ENCODE results near the gene ACTL9.

The ACTL9 gene

GRCh38 chr19:8684001-8684902, 14.3 kb downstream of the ACTL9 start:
- ATAC-seq (no peak), DNase-seq (no peak)

DNA sequence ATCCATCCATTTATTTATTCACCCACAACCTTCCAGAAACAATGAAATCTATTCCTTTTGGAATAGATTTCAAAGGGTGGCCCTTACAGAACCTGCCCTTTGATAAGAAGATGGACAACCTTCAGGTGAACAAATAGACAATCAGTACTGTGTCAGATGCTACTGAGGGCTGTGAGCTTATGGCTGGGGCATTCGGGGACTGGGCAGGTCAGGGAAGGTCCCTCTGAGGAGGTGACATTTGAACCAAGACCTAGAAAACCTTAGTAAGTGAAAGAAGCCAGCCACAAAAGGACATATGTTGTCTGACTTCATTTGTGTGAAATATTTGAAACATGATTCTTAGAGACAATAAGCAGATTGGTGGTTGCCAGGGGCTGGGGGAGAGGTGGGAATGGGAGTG, 15.7 kb downstream of the ACTL9 start:
- DNase-seq, result no peak
- no peak for ATAC-seq

GRCh38 chr19:8682472-8682871, 16.1 kb downstream of the ACTL9 start:
- DNase-seq, result no peak
- no peak for ATAC-seq

GRCh38 chr19:8681345-8682029, 17.1 kb downstream of the ACTL9 start:
- DNase-seq, result no peak
- ATAC-seq, result peak; percentile 4

DNA sequence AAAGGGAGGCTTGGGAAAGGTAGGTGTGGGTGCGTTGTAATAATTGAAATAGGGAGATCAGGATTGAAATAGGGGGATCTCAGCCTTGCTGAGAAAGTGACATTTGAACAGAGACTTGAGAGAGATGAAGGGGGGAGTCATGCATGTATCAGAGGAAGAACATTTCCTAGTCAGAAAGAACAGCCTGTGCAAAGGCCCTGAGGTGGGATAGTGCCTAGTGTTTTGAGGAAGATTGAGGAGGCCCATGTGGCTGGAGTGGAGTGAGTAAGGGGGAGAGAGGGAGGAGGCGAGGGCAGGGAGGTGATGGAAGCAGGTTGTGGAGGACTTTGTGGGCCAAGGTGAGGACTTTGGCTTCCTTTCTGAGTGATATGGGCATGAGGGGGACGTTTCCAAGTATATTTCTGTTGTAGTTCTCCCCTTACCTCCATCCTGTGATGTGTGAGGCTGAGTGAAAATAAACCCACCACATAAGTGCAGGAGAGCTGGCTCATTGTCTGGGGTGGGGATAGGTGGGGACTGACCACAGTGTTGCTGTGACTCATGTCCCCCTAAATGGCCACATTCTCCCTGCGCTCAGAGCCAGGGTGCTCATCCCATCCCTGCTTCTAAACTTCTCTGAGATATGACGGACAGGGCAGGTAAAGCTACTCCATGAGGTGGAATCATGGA, 17.8 kb downstream of the ACTL9 start:
- no peak for DNase-seq
- ATAC-seq, result peak; percentile 65

DNA sequence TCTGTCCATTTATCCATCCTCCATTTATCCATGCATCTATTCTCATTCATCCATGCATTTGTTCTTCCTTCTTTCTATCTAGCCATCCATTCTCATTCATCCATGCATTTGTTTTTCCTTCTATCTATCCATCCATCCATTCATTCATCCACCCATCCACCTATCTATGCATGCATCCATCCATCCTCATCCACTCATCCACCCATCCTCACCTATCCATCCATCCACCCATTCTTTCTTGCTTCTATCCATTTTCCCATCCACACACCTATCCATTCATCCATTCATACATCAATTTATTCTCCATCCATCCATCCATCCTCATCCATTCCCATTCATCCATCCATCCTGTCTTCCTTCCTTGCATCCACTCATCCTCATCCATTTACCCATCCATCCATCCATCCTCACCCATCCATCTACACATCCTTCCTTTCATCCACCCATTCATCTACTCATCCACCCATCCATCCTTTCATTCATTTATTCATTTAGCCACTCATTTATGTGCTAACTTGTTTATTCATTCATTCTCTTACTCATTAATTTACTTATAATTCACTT, 20.3 kb downstream of the ACTL9 start:
- ATAC-seq (no peak), DNase-seq (no peak)

GRCh38 chr19:8675066-8675465, 23.5 kb downstream of the ACTL9 start:
- no peak for DNase-seq
- ATAC-seq, result no peak

DNA sequence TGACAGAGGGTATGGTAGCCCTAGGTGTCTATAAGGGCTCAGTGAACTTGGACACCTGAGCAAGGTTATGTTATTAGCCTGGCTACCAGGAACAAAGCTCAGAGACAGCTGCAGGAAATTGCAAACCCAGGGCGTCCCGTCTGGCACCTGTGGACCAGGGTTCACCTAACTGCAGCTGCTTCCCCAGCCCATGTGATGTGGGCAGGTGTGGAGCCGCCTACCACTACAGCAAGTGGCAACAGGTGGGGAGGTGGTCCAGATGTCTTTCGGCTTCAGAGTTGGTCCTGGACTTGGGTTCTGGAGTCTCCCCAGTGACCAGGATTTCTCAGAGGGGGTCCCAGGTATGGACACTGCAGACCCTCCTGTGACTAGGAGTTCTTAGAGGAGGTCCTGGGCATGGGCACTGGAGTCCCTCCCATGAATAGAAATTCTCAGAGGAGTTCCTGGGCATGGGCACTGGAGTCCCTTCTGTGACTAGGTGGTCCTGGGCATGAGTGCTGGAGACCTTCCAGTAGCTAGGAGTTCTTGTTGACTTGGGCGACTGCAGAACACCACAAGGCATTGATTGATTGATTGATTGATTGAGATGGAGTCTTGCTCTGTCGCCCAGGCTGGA, 25.2 kb downstream of the ACTL9 start:
- ATAC-seq (no peak), DNase-seq (no peak)

GRCh38 chr19:8666814-8667405, 31.7 kb downstream of the ACTL9 start:
- DNase-seq (no peak), ATAC-seq (no peak)

- peak; percentile 75 for ATAC-seq
- DNase-seq, result peak; percentile 32
These were observed 33.0 kb downstream of the ACTL9 start for GRCh38 chr19:8665468-8666213.

- ATAC-seq, result no peak
- no peak for DNase-seq
These were observed 33.9 kb downstream of the ACTL9 start for GRCh38 chr19:8664671-8665057.

GRCh38 chr19:8663920-8664670, 34.5 kb downstream of the ACTL9 start:
- ATAC-seq (no peak), DNase-seq (peak; percentile 62)

DNA sequence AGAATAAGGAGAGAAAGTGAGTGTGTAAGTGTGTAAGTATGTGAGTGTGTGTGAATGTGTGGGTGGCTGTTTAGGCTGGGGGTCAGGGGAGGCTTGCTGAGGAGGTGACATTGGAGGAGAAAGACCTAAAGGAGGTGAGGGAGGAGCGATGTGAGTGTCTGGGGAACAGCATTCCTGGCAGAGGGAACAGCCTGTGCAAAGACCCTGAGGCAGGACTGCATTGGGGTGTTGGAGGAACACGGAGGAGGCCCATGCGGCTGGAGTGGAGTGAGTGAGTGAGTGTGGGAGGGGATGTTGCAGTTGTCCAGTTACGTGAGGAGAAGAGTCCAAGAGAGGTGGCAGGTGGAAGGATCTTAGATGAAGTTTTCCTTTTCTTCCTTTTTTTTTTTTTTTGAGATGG, 36.3 kb downstream of the ACTL9 start:
- ATAC-seq (no peak), DNase-seq (no peak)

DNA sequence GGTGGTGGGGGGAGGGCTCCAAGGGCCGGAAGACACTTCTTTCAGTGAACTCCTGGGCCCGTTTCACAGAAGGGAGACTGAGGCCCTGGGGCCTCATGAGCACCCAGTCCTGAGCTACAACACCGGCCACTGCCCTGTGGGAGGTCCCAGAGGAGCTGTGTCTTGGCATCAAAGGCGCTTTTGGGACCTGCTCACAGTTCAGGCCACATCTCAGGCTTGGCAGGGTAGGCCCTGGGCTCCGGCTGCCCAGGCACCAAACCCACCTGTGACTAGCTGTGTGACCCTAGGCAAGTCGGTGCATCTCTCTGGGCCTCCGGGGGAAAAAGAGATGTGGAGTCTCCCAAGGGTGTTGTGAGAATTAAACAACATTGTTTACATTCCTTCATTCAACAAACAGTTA, 38.7 kb downstream of the ACTL9 start:
- ATAC-seq (no peak), DNase-seq (no peak)

DNA sequence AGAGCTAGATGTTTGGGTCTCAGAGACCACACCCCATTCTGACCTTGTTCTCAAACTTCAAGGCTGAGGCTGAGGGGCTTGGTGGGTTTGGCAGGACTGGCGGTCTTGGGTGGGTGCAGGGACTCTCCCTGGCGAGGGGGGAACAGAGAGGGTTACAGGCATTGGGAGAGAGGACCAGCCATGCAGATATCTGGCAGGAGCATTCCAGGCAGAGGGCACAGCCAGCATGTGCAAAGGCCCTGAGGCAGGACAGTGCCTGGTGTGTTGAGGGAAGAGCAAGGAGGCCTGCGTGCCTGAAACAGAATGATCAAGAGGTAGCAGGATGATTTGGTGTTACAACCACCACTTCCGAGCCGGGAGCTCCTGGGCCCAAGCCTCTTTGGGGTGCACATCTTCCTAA, 40.7 kb downstream of the ACTL9 start:
- ATAC-seq, result no peak
- no peak for DNase-seq

DNA sequence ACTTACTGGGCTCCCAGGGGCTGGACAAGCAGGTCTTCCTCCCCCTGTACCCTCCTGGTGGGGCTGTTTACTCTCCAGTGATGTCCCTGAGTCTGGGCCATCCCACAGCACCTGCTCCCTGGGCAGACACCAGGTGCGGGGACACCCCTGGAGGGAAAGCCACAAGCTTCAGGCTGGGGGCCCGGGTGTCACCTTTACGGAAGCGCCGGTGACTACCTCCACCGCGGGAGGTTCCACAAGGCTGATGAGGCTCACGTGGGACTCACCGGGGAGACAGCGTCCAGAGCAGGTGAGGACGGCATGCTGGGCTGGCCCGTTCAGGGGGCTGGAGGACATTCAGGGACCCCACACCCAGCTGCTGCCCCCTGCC, 43.3 kb downstream of the ACTL9 start:
- DNase-seq, result peak; percentile 52
- peak; percentile 61 for ATAC-seq

DNA sequence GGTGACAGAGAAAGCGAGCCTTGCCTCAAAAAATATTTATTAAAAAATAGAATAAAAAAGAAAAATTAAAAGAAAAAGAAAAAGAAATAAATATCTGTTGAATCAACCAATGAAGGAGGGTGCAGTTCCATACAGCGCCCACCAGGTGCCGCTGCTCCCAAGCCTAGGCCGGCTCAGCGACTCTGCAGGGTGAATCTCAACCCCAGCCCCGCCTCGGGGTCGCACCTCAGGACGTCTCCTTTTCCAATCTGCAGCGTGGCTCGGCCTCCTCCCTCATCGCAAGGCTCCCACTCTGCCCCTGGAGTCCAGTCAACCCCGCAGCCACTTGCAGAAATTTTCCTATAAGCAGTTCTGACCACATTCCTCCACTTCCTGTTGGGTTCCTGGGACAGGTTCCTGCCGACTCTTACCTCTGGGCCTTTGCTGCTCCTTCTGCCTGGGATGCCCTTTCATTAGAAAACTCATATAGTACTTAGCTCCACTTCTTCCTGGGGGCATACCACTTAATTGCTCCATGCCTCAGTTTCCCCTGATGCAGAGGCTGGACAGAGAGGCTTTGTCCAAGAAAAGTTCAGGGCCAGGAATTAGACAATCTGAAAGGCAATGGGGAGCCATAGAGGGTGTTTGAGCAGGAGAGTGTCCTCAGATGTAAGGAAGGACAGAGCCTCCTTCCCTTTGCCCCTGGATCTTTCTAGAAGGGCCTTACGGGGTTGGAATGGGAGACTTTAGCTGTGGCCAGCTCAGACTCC, 43.8 kb downstream of the ACTL9 start:
- DNase-seq (peak; percentile 75), ATAC-seq (peak; percentile 50)

GRCh38 chr19:8648240-8648639, 50.4 kb downstream of the ACTL9 start:
- no peak for ATAC-seq
- no peak for DNase-seq

Measured in stimulated activated naive CD8-positive, alpha-beta T cell treated with anti-CD3 and anti-CD28 coated beads, Interleukin-15, Interleukin-2, amounts not matched to agents 100 U/mL and 50 U/mL, for 24 hours (primary cell).